ENCODE measurements around the gene GDF2.

GDF2 gene

GRCh38 chr10:47322300-47323061 lies at the start of gene GDF2:
TSS of gene GDF2 (plus strand) at chr10:47322454. CDS start at chr10:47322669, 215 bp downstream.
- DNase-seq: no peak

GRCh38 chr10:47276071-47276470 lies 46.2 kb upstream of the GDF2 start:
- DNase-seq: no peak

GRCh38 chr10:47276576-47277351 lies 45.5 kb upstream of the GDF2 start:
- DNase-seq: no peak

DNA sequence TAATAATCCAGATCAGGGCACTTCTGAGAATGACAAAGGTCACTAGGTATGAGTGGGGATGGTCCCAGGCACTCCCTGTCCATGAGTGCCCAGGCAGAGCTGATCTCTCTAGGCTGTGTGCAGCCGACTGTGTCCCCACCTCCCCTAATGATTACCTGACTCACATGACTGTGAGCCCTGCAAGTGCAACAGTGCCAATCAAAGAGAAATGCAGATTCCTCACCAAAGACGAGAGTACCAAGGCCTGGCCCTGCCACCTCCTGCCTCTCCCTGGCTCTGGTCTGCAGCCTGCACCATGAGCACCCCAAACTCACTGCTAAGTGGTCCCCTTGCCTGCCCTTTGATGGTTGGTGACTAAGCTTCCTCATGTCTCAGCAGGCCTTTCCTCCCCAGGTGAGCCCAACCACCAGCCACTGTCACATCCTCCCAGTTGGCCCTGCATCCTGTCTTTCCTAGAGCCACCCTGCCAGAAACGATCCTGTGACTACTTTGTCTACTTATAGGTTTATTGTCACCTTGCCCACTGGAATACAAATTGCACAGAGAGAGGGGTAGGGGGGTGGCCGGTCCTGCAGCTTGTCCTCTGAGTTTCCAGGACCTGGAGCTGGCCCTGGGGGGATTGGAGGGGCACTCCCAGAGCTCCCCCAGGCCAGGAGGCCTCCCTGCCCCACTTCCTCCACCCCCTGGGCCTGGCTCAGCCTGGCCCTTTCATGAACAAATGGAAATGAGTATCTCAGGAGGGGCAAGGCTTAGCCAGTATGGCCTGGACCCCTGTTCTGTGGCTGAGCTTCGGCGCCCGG lies 44.7 kb upstream of the GDF2 start:
- DNase-seq: no peak

- DNase-seq: no peak
Observed at GRCh38 chr10:47278152-47278473, 44.1 kb upstream of the GDF2 start.

- DNase-seq: no peak
Observed at GRCh38 chr10:47278720-47279119, 43.5 kb upstream of the GDF2 start.

DNA sequence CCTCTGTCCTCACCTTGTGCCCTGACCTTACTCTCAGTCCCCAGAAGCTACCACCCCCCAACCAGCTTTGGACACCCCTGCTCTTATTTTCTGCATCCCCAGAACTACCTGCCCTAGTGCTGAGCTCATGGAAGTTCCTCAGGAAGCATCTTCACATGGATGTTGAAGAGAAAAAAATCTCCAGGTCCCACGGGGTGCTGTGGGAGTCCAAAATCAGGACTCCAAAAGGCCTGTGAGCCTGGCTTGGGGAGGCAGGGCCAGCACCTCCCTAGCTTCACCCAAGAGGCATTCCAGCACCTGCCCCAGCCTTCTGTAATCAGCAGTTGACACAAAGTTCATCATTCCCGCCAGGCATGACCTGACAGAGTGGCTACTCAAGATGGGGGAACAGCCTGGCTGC lies 43.0 kb upstream of the GDF2 start:
- DNase-seq: no peak

DNA sequence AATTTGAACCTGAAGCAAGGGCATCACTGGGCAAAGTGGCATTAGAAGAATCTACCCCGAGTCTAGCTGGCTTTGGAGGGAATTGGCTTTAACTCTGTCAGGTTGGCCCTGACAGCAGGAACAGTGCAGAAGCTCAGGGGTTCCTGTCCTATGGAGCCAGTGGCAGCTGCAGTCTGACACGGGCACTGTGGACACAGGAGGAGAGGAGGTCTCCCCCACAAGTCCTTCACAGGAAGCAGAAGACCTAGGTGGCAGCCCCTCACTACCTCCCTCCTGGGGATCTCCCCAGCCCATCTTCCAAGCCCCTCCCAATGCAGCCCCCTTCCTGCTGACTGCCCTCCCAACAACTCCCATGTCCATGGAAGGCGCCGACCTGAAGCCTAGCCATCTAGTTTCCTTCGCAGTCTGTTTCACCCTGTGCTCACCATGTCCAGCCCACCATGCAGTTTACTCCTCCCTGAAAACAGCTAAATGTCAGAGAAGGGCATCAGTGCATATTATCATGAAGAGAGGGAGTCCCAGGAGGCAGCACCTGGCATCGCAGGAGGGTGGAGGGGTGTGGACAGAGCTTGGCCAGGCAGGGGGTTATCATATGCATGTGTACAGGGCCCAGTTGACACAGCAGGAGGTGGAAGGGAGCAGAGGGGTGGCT lies 40.1 kb upstream of the GDF2 start:
- DNase-seq: no peak

GRCh38 chr10:47282657-47283018 lies 39.6 kb upstream of the GDF2 start:
- no peak for DNase-seq

- no peak for DNase-seq
Observed at GRCh38 chr10:47283101-47283630, 39.1 kb upstream of the GDF2 start.

GRCh38 chr10:47283848-47284247 lies 38.4 kb upstream of the GDF2 start:
- no peak for DNase-seq

GRCh38 chr10:47285381-47286115 lies 36.7 kb upstream of the GDF2 start:
- no peak for DNase-seq

GRCh38 chr10:47286116-47286505 lies 36.1 kb upstream of the GDF2 start:
- DNase-seq: no peak

- DNase-seq: no peak
Observed at GRCh38 chr10:47286591-47287315, 35.5 kb upstream of the GDF2 start.

GRCh38 chr10:47287365-47287802 lies 34.9 kb upstream of the GDF2 start:
- DNase-seq: no peak

GRCh38 chr10:47287805-47288204 lies 34.4 kb upstream of the GDF2 start:
- no peak for DNase-seq

GRCh38 chr10:47288236-47288635 lies 34.0 kb upstream of the GDF2 start:
- DNase-seq: no peak

DNA sequence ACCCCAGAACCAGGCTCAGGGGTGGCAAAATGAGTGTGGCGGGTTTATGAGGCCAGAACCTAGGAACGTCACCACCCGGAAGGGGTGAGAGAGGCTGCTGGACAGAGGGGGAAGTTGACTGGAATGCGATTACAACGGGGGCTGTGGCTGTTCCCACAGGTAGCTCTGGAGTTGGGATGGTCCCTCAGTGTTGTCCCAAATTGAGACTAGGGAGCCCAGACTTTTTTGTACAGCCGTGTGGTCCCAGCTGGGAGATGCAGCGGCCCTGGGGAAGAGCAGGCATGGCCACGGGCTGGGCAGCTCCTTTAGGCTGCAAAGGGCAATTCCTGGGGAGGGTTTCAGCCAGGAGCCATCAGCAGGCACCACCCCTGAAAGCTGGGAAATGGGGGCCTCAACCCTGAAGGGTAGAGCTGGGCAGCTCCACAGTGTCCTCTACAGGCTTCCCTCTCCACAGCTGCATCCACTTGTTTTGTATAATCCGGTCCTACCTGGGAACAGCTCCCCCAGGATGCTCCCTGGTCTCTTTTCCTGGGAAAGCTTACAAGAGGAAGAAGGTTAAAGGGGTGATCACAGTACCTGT lies 33.2 kb upstream of the GDF2 start:
- DNase-seq: no peak

DNA sequence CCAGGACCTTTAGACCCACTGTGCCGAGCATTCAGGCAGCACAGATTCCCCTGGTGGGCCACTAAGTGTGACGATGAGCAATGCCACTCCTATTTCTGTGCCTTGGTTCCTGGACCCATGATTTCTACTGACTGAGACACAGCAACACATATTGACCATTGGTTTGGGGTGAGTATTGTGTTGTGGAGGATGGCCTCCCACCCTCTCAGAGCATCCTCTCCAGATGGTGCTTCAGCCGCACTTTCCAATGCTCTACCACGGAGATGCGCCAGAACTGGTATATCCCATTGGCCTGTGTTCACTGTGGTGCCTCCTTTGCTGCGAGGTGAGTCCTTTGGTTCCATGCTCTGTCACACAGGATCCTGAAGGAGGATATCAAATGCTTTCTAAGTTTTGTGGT lies 32.3 kb upstream of the GDF2 start:
- no peak for DNase-seq

GRCh38 chr10:47290338-47290737 lies 31.9 kb upstream of the GDF2 start:
- DNase-seq: no peak

- DNase-seq: no peak
Observed at GRCh38 chr10:47291682-47292081, 30.6 kb upstream of the GDF2 start.
